ENCODE data around the gene SLC39A11. TPM values are rescaled to one million over a fixed set of nuclear protein-coding genes. Genes with fewer than 3 reads are reported as not detected.

SLC39A11 gene
- polyA plus RNA-seq, 1 of the 3 experiments (the other 2 are of a cell fraction), result 23.5 TPM

DNA sequence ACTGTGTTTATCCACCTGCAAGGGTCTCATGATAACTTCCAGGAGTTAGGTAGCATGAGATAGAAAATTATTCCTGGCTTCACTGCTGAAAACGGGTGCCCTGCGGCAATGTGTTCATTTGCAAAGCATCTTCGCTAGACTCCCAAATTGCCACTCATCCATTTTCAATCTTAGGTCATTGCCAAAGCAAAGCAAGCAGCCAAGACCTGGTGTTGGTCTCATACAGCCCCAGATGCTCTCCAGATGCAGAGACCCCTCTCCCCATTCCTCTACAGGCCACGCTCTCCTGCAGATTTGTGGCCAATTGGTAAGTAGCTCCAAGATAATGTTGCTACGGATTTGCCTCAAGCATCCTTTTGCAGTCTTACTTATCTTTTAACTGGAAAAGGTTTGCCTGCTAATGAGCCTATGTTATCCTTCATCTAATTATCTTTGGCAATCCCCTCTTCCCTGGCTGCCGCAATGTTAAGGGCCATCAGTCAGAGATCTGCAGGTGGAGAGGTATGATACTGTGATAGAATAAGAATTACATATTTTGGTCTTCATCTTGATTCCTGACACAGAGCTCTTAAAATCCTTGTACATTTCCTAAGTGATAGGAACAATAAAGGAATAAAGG lies 222.0 kb downstream of the SLC39A11 start:
- H3K27me3 ChIP-seq (ENCODE audit: insufficient read depth), result no peaks in the 10 kb centered on the region
- H3K36me3 ChIP-seq (replicated peaks in 1 of 2; ENCODE audit: control insufficient read depth in 1 of 2, insufficient read depth in 2 of 2, low read length in 1 of 2), result no peaks in the 10 kb centered on the region

DNA sequence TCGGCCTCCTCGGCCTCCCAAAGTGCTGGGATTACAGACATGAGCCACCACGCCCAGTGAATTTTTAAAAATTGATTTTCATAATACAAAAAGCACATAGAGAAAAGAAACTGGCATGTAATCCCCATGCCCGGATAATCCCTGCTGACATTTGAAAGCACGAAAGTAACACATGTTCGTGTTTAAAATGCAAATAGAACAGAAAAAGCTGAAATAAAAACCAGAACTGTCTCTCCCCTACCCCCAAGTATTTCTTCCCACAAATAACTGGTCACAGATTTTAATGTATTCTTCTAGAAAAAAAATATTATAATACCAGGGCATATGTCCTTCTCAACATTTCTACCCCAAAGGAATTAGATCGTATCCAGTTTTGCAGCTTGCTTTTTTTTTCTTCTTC lies 222.9 kb downstream of the SLC39A11 start:
- Histone ChIP-seq H3K36me3 (replicated peaks in 1 of 2; ENCODE audit: control insufficient read depth in 1 of 2, insufficient read depth in 2 of 2, low read length in 1 of 2) (no peaks in the 10 kb centered on the region), H3K79me2 (ENCODE audit: insufficient read depth) (no peaks in the 10 kb centered on the region)
- DNase-seq, result no peak

More for the DNA sequence above, 222.0 kb downstream of the SLC39A11 start:
- peak; percentile 79 for DNase-seq
- Histone ChIP-seq H3K27ac (ENCODE audit: low read depth in 2 of 2, low read length in 1 of 2) (peak overlapping the region in 1 of 2 experiments; percentile 23; a peak in 1 of 4 replicates), H2AFZ (ENCODE audit: low read depth) (no peak overlapping the region), H3F3A (replicated peaks; ENCODE audit: insufficient read depth) (no peaks in the 10 kb centered on the region), H3K9me3 (no peaks in the 10 kb centered on the region), H4K20me1 (ENCODE audit: insufficient read depth) (no peaks in the 10 kb centered on the region), H3K4me3 (ENCODE audit: low read depth in 2 of 2, low read length in 1 of 2) (no peak overlapping the region), H3K9me2 (no peaks in the 10 kb centered on the region), H3K9ac (no peak overlapping the region), H3K79me2 (ENCODE audit: insufficient read depth) (no peaks in the 10 kb centered on the region), H3K4me2 (no peak overlapping the region), H3K4me1 (ENCODE audit: control insufficient read depth in 1 of 2, insufficient read depth in 2 of 2, low read depth in 1 of 2, low read length in 1 of 2) (peaks cover 0 to 8% of the 10 kb centered on the region in 2 experiments; a peak in 2 of 4 replicates)
- TF ChIP-seq TCF12 (IDR thresholded peaks at IDR 0.05) (peak; percentile 32; the same call in 1 of the 2 replicates), TEAD4 (IDR thresholded peaks at IDR 0.05; ENCODE audit: borderline replicate concordance, insufficient read depth) (no peak), RCOR1 (IDR thresholded peaks at IDR 0.05; ENCODE audit: low read length) (peak; percentile 96), EP300 (IDR thresholded peaks at IDR 0.05; ENCODE audit: borderline replicate concordance in 1 of 2, low read depth in 1 of 2, low read length in 1 of 2) (peak in 1 of 2 experiments; percentile 34; a peak in 1 of 4 replicates), SMC3 (IDR thresholded peaks at IDR 0.05; ENCODE audit: low read depth, low read length) (no peak), NFIC (IDR thresholded peaks at IDR 0.05; ENCODE audit: borderline replicate concordance) (no peak), GATA2 (CRISPR knock-in tag; IDR thresholded peaks at IDR 0.05) (peak; percentile 91)
- CTCF ChIA-PET, result interaction anchor here (0.8 to 1.5 kb wide), 5 partner anchors 10 to 310 kb away, joined by 3 to 4 read pairs (median 3); no protein-coding TSS in a partner anchor
- WGBS (ENCODE audit: low lambda C conversion rate), result 67% methylated on average over 6 of the region's 6 CpGs
- POLR2A ChIA-PET, result no interaction called here

More for the DNA sequence above, 222.9 kb downstream of the SLC39A11 start:
- no peak overlapping the region for H3K27ac ChIP-seq (ENCODE audit: low read depth in 2 of 2, low read length in 1 of 2)
- peaks cover 0 to 8% of the 10 kb centered on the region in 2 experiments; a peak in 2 of 4 replicates for H3K4me1 ChIP-seq (ENCODE audit: control insufficient read depth in 1 of 2, insufficient read depth in 2 of 2, low read depth in 1 of 2, low read length in 1 of 2)
- H3K9me3 ChIP-seq, result no peaks in the 10 kb centered on the region
- H3K9me2 ChIP-seq, result no peaks in the 10 kb centered on the region
- POLR2A ChIA-PET, result no interaction called here
- no peaks in the 10 kb centered on the region for H3F3A ChIP-seq (replicated peaks; ENCODE audit: insufficient read depth)
- CTCF ChIA-PET, result interaction anchor here (1.5 kb wide), 1 partner anchor 286 kb away, joined by 4 read pairs; no protein-coding TSS in a partner anchor
- H3K9ac ChIP-seq, result no peak overlapping the region
- no peaks in the 10 kb centered on the region for H4K20me1 ChIP-seq (ENCODE audit: insufficient read depth)
- no peak overlapping the region for H3K4me2 ChIP-seq
- H3K4me3 ChIP-seq (ENCODE audit: low read depth in 2 of 2, low read length in 1 of 2), result no peak overlapping the region
- TF ChIP-seq YY1 (IDR thresholded peaks at IDR 0.05; ENCODE audit: low read depth) (no peak), TCF12 (IDR thresholded peaks at IDR 0.05) (no peak), RXRA (IDR thresholded peaks at IDR 0.05; ENCODE audit: borderline replicate concordance, low read depth) (no peak), USF2 (IDR thresholded peaks at IDR 0.05; ENCODE audit: borderline replicate concordance, low read depth, low read length) (no peak), MEF2A (IDR thresholded peaks at IDR 0.05; ENCODE audit: borderline replicate concordance, low read depth) (no peak), EZH2phosphoT487 (IDR thresholded peaks at IDR 0.05; ENCODE audit: borderline replicate concordance, low read depth) (no peak), FOXJ3 (CRISPR knock-in tag; IDR thresholded peaks at IDR 0.05) (no peak), PBX3 (IDR thresholded peaks at IDR 0.05) (no peak), RFX5 (IDR thresholded peaks at IDR 0.05; ENCODE audit: low read length) (no peak), GABPA (IDR thresholded peaks at IDR 0.05; ENCODE audit: low read depth) (no peak), POLR2AphosphoS5 (IDR thresholded peaks at IDR 0.05; ENCODE audit: low read depth, low read length) (no peak), GATA2 (CRISPR knock-in tag; IDR thresholded peaks at IDR 0.05) (no peak), TEAD4 (IDR thresholded peaks at IDR 0.05; ENCODE audit: borderline replicate concordance, insufficient read depth) (no peak), NFIC (IDR thresholded peaks at IDR 0.05; ENCODE audit: borderline replicate concordance) (no peak)
- TF ChIP-seq, protein P1, sequence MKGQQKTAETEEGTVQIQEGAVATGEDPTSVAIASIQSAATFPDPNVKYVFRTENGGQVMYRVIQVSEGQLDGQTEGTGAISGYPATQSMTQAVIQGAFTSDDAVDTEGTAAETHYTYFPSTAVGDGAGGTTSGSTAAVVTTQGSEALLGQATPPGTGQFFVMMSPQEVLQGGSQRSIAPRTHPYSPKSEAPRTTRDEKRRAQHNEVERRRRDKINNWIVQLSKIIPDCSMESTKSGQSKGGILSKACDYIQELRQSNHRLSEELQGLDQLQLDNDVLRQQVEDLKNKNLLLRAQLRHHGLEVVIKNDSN (IDR thresholded peaks at IDR 0.05; ENCODE audit: borderline replicate concordance, low read depth), result no peak
- TF ChIP-seq, protein P2, sequence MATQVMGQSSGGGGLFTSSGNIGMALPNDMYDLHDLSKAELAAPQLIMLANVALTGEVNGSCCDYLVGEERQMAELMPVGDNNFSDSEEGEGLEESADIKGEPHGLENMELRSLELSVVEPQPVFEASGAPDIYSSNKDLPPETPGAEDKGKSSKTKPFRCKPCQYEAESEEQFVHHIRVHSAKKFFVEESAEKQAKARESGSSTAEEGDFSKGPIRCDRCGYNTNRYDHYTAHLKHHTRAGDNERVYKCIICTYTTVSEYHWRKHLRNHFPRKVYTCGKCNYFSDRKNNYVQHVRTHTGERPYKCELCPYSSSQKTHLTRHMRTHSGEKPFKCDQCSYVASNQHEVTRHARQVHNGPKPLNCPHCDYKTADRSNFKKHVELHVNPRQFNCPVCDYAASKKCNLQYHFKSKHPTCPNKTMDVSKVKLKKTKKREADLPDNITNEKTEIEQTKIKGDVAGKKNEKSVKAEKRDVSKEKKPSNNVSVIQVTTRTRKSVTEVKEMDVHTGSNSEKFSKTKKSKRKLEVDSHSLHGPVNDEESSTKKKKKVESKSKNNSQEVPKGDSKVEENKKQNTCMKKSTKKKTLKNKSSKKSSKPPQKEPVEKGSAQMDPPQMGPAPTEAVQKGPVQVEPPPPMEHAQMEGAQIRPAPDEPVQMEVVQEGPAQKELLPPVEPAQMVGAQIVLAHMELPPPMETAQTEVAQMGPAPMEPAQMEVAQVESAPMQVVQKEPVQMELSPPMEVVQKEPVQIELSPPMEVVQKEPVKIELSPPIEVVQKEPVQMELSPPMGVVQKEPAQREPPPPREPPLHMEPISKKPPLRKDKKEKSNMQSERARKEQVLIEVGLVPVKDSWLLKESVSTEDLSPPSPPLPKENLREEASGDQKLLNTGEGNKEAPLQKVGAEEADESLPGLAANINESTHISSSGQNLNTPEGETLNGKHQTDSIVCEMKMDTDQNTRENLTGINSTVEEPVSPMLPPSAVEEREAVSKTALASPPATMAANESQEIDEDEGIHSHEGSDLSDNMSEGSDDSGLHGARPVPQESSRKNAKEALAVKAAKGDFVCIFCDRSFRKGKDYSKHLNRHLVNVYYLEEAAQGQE (IDR thresholded peaks at IDR 0.05; ENCODE audit: low read depth, low read length), result no peak
- H3K27me3 ChIP-seq (ENCODE audit: insufficient read depth), result no peaks in the 10 kb centered on the region
- no peak overlapping the region for H2AFZ ChIP-seq (ENCODE audit: low read depth)
- 93% methylated on average over 7 of the region's 7 CpGs for WGBS (ENCODE audit: low lambda C conversion rate)
